ENCODE data around the gene RASSF9.

DNA sequence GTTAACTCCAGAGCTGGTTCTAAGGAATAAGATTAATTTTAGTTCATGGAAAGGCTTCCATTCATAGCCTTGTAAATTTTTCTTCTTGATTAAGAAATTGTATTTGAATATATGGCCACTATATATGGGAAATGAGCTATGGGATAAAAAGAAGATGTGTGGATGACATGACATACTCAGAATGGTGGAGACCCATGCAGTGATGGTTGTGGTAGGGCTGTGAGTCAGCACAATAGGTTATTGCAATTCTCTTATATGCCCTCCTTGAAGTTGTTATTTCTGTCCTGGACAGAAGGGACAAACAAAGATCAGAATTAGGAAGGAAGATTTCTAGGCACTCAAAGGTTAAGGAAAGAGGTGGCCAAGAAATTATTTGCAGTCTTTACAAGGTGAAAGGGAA is 21.5 kb downstream of the RASSF9 start:
- no peak for TF ChIP-seq ZNF274 (IDR thresholded peaks at IDR 0.05; ENCODE audit: low read depth, low read length)
- no peak for TF ChIP-seq YY1 (IDR thresholded peaks at IDR 0.05; ENCODE audit: insufficient read depth, insufficient read length)

Data from NT2/D1 (cell line).